GM18861 (cell line): ENCODE measurements around the gene TLE3.

Source experiments
- ATAC-seq: cut with Tn5 transposase; IDR thresholded peaks from one replicate; pipeline ENCODE4 v1.9.1; 2021; ENCODE audit not compliant: unreplicated experiment

TLE3 gene

GRCh38 chr15:70099167-70099966 is 1.6 kb upstream of the TLE3 start:
- ATAC-seq: peak; percentile 33

DNA sequence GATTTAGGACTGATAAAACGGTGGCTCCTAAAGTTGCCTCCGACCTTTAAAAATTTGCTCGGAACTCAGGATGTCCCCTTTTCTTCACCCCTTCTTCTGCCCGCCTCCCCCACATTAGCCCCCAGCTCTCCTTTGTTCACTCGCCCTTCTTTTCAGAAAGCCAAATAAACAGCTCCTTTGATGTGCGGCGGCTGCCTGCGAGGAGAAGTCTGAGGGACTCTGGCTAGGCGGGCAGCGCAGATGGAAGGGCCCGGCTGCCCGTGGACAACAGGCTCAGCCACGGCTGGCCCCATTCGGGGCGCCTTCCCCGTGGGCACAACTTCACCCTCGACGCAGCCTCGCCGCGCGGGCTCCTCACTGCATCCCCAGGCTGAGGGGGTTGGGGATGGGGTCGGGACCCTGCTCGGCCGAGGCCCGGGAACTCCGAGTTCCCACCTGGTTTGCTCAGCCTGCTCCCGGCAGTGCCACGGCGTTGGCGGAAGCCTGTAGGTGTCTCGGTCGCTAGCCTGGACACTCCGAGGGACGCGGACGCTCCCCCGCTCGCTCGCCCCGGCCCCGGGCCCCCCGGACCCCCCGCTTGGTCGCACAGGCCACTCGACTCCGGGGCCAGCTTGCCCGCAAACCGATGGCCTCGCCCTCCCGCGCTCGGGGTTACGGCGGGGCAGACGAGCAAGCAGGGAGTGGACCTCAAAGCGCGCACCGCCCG is 897 bp upstream of the TLE3 start:
- peak; percentile 2 for ATAC-seq

- no peak for ATAC-seq
These were observed 390 bp upstream of the TLE3 start for GRCh38 chr15:70098153-70098460.

GRCh38 chr15:70097063-70097320 is 725 bp downstream of the TLE3 start:
- ATAC-seq: no peak

DNA sequence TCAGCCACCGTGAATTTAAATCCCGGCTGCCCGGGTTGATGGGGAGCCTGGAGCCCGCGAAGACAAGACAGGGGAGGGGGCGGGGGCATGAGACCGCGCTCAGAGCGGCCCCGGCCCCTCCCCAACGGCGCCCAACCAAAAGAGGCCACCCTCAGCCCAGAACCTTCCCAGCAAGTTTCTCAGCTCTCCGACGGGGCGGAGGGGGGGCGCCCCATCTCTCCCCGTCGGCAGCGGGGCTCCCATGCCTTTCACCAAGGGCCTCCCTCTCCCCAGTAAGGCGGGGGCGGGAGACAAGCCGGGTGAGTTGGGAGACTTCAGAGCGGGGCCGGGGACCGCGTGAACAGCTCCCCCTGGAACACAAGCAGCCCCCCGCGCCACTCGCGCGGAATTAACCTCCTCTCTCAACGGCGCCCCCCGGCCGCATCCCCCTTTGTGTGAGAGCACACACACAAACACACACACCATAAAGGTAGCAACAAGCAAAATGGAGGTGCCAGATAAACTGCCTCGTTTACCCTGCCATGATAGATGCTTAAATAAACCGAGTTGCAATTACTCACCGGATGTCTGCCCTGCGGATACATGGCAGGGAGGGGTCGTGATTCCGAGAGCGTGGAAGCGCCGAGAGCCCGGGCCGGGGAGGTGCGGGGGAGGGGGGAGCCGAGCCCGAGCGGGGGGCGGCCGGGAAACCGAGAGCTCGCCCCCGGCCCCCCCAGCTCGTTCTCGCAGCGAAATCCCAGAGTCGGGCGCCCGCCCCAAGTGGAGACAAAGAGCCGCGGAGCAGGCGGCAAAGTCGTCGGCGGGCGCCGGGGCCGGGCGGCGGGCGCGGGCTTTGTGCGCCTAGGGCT is 1.3 kb downstream of the TLE3 start:
- ATAC-seq: no peak

GRCh38 chr15:70095408-70096214 is 2.1 kb downstream of the TLE3 start:
- no peak for ATAC-seq

DNA sequence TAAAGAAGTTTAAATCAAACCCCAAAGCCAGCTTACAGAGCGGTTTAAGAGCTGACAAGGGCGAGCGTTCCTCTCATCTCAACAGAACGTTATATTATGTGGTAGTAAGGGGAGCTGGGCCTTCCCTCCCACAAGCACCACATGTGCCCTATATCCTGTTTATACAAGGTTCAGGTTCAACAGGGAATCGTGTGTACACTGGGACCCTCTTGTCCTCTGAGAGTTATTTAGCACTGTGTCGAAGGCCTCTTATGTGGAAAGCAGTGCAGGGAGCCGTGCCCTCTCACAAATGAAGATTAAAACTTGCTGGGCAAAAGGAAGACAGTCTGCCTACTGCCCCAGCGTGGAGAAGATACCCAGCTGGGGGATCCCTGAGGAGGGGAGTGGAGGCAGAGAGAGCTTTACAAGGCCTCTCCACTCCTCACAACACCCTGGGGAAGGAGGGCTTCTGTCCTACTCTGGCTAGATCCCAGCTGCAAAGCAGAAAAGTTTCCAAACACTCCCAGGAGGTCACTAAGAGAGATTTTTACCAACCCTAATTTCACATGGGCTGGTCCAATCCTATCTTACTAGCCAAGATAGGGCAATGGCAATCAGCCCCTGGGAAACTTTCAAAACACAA is 2.9 kb downstream of the TLE3 start:
- ATAC-seq: no peak

DNA sequence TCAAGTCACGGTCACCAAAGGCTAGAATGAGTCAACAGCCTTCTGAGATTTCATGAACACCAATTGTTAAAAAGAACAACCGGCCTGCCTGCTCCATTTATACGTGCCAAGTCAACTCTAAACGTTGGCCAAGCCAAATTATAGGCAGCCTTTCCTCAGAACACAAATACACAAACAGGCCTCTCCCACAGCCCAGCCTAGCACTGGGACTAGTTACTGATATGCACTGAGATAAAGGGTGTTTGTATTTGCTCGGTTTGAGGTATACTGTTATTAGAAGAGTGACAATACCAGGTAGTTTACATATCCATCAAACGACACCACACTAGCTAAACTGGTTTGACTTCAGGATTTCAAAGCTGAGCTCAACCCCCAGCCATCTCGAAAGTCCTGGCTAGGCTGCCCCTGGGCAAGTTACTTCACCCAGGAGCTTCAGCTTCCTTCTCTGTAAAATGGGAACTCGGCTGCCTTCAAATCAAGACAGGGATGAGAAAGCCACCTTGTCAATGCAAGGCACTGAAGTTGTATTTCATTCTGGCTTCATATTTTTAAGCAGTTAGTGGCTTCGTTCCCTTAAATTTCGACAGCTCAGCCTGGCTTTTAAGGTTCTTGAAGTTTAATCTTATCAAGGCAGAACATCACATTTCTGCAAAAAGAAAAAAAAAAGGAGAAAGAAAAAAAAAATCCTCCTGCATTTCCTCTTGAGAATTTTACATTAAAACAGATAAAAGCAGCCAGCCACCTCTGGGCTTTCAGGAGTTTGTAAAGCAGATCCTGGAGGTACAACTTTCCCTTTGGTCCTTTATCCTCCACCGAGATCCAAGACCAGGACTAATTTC is 4.0 kb downstream of the TLE3 start:
- no peak for ATAC-seq

DNA sequence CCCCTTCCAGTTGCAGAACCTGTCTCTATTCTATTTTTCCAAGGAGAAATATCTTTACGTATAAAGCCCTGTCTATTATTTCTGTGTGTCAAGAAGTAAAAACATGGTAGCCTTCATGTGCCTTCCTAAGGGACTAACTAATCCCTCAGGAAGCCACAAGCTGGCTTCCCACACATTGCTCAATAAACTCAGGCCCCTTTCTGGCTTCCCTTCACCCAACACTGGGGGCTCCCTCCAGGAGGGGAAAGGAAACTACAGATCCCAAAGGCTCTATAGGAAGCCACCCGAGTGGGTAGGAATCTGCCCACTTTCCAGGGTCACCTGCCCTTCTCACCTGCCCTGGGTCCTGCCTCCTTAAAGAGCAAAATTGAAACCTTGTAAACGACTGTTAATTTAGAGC is 4.6 kb downstream of the TLE3 start:
- no peak for ATAC-seq

GRCh38 chr15:70092464-70093027 is 5.2 kb downstream of the TLE3 start:
- ATAC-seq: no peak

GRCh38 chr15:70091726-70092463 is 5.8 kb downstream of the TLE3 start:
- no peak for ATAC-seq

DNA sequence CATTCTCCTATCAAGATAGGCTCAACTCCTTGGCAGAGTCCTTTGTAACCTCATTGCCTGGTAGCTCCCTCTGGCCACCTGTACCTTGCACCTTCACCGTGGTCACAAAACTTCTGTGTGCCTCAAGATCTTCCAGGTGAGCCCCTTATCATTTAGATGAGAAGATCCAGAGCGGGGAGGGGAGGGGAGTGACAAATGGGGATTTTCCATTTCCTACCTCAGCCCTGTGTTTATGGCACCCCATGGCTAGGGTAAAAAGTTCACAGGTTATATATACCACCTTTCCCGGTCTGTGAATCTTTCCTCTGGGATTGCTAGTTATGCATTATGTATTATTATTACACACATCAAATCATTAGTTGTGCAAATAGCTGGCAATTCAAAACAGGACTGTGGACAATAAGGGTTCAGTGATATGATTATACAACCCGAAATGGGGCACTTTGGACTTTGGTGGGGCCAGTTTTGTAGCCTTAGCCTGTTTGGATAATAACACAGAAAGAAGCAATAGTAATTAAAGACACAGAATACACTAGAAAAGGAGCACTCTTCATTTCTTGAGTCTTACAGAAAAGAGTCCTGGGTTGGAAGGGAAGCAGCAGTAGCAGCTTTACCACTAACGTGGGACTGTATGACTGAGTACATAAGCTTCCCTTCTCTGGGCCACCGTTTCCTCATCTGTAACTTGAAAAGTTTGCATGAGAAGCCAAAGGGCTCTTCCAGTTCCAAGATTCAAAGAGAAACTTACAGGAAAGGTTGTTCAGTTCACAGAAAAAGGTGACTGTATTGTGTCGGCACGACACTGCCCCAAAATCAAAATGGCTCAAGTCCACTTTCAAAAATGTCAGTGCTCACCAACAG is 7.1 kb downstream of the TLE3 start:
- no peak for ATAC-seq

- ATAC-seq: no peak
These were observed 8.1 kb downstream of the TLE3 start for GRCh38 chr15:70089692-70089971.

DNA sequence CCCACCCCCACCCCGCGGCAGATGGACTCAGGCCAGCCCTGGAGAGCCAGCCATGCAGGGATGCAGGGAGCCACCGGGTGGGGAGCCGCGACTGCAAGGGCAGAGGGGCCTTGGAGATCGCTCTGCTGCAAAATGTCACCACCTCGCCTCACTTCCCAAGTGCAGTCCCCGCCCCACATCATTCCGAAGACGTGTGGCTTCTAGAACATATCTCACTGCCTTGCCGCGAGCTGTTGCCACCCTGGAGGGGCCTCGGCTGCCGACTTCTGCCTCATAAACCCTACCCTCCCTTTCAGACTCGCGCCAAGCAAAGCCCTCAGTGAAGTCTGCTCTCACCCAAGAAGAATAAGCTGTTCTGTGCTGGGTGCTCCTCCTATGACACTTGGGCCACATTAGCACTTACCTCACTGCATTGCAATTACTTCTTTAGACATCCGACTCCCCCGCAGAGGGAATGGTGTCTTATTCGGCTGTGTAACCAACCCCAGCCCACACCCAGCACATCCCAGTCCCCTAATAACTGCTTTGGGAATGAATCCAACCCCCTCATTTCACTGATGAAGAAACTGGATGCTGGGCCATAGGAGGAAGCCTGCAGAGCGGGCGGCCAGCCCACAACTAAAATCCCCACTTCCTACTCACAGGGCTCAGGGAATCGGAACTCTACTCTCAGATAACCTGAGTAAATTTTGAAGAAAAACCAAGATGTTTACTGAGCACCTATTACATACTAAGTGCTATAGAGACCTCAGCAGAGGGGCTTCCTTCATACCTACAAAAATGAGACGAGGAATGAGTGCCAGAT is 8.6 kb downstream of the TLE3 start:
- ATAC-seq: no peak

DNA sequence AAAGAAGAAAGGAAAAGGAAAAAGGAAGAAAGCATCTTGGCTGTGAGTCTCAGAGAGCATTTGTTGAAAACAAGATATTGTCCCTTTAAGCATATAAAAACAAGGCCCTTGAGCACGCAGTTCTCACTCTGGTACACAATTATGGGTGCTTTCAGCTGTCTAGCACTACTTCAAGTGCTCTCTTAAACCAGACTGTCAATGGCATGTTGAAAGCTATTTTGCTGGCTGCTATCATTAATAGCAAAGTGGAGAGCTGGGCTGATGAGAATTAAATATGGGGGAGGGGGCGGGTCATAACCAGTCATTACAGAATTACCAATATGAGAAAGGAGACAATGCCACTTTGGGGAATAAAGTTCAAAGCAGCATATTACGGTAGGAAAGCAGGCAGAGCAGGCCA is 9.3 kb downstream of the TLE3 start:
- ATAC-seq: no peak

DNA sequence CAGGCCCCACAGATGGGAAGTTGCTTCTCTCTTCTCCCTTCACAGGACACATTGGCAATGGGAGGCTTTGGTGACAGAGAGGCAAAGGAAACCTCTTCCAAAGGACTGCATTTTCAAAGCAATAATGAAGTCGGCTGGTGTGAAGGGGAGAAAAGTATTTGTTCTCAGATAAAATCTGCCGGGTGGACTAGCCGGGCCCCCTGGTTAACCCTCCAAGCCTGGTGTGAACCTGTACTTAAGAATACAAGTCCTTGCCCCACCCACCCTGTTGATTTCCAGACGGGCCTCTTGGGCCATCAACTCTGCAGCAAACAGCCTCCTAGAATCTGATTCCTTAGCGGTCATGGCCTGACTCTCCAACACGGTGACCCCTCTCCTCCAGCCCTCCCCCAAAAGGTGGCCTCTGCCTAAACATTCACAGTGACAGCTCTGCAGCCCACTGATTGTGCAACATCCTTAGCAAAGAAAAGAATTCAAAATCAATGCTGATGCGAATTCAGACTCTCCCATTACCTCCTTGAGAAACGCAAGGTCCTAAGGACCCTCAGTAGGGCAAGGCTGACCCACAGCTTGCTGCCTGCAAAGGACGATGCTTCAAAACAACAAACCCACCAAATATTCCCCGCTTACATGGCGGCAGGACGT is 9.9 kb downstream of the TLE3 start:
- no peak for ATAC-seq

- no peak for ATAC-seq
These were observed 11.1 kb downstream of the TLE3 start for GRCh38 chr15:70086636-70087035.
